Activated CD8-positive, alpha-beta memory T cell treated with anti-CD3 and anti-CD28 coated beads, Interleukin-2, amount 10 ng/mL, durations not matched to agents 7 days and 5 days (primary cell): ENCODE measurements around the gene AATF. TPM values are rescaled to one million over a fixed set of nuclear protein-coding genes. Genes with fewer than 3 reads are reported as not detected.
A peak's percentile ranks its signal among the peaks of the same experiment; 100 is the strongest.

Source experiments
- ATAC-seq: fragments of 150-1000 bp; cut with Tn5 transposase; one replicate; pipeline ENCODE4 v1.10.0; 2021; ENCODE audit warnings: moderate library complexity
- CTCF ChIA-PET: fragments of 350-600 bp; sonication (Branson Sonifier 250); formaldehyde crosslinking; loops from one replicate; lab custom pipeline; 2021; ENCODE audit warnings: antibody characterized with exemption; lab: Charles Lee
- DNase-seq: peaks from one replicate; pipeline ENCODE4 v3.0.0-alpha.2; 2020
- H3K27ac Mint-ChIP-seq: one replicate; pipeline ENCODE4 v1.8.0; 2021; ENCODE audit warnings: mild to moderate bottlenecking, mixed read lengths
- H3K27me3 Mint-ChIP-seq: one replicate; pipeline ENCODE4 v1.8.0; 2021; ENCODE audit warnings: mixed read lengths
- H3K36me3 Mint-ChIP-seq: one replicate; pipeline ENCODE4 v1.8.0; 2021; ENCODE audit warnings: mild to moderate bottlenecking, mixed read lengths
- H3K4me1 Mint-ChIP-seq: one replicate; pipeline ENCODE4 v1.8.0; 2021; ENCODE audit warnings: mixed read lengths
- H3K4me3 Mint-ChIP-seq: one replicate; pipeline ENCODE4 v1.8.0; 2021; ENCODE audit warnings: mild to moderate bottlenecking, moderate library complexity, mixed read lengths
- H3K9me3 Mint-ChIP-seq: one replicate; pipeline ENCODE4 v1.8.0; 2022; ENCODE audit warnings: low read depth, mixed read lengths
- total RNA-seq, 2 experiments: library from RNA; stranded (reverse); gene quantifications; one replicate each; pipeline ENCODE4 v1.2.3, GENCODE V29; 2021

AATF gene
- total RNA-seq, 2 experiments from 2014 or later: 78.7 to 84.5 TPM

GRCh38 chr17:36934144-36934691 lies 14.5 kb upstream of the AATF start:
- ATAC-seq: no peak
- H3K27ac Mint-ChIP-seq: no peak overlapping the region
- H3K27me3 Mint-ChIP-seq: peaks cover 96% of the 10 kb centered on the region
- peaks cover 6% of the 10 kb centered on the region for H3K36me3 Mint-ChIP-seq
- H3K4me1 Mint-ChIP-seq: peaks cover 47% of the 10 kb centered on the region
- CTCF ChIA-PET: interaction anchor here (1.0 to 1.7 kb wide), 2 partner anchors 11 to 113 kb away, joined by 3 to 6 read pairs; no protein-coding TSS in a partner anchor
- DNase-seq: no peak
- H3K9me3 Mint-ChIP-seq: no peaks in the 10 kb centered on the region
- peak overlapping the region; percentile 15 for H3K4me3 Mint-ChIP-seq

- no peak for ATAC-seq
- no peaks in the 10 kb centered on the region for H3K9me3 Mint-ChIP-seq
- peaks cover 96% of the 10 kb centered on the region for H3K27me3 Mint-ChIP-seq
- H3K27ac Mint-ChIP-seq: no peak overlapping the region
- no peak for DNase-seq
- no peak overlapping the region for H3K4me3 Mint-ChIP-seq
- CTCF ChIA-PET: interaction anchor here (1.0 kb wide), 1 partner anchor 11 kb away, joined by 3 read pairs; no protein-coding TSS in a partner anchor
- H3K36me3 Mint-ChIP-seq: peaks cover 6% of the 10 kb centered on the region
- peaks cover 47% of the 10 kb centered on the region for H3K4me1 Mint-ChIP-seq
Measured at GRCh38 chr17:36934692-36935630, 13.8 kb upstream of the AATF start.

GRCh38 chr17:36935671-36936454 lies 12.9 kb upstream of the AATF start:
- no peaks in the 10 kb centered on the region for H3K9me3 Mint-ChIP-seq
- peaks cover 47% of the 10 kb centered on the region for H3K4me1 Mint-ChIP-seq
- H3K36me3 Mint-ChIP-seq: peaks cover 6% of the 10 kb centered on the region
- CTCF ChIA-PET: no interaction called here
- DNase-seq: no peak
- H3K27me3 Mint-ChIP-seq: peaks cover 96% of the 10 kb centered on the region
- peak overlapping the region; percentile 20 for H3K4me3 Mint-ChIP-seq
- no peak for ATAC-seq
- H3K27ac Mint-ChIP-seq: no peak overlapping the region

GRCh38 chr17:36936455-36937000 lies 12.2 kb upstream of the AATF start:
- H3K36me3 Mint-ChIP-seq: peaks cover 6% of the 10 kb centered on the region
- H3K4me1 Mint-ChIP-seq: peaks cover 49% of the 10 kb centered on the region
- no peaks in the 10 kb centered on the region for H3K9me3 Mint-ChIP-seq
- no peak overlapping the region for H3K27ac Mint-ChIP-seq
- no peak for DNase-seq
- CTCF ChIA-PET: interaction anchor here (1.2 kb wide), 1 partner anchor 13 kb away, joined by 3 read pairs; no protein-coding TSS in a partner anchor
- H3K4me3 Mint-ChIP-seq: peak overlapping the region; percentile 20
- ATAC-seq: no peak
- H3K27me3 Mint-ChIP-seq: peaks cover 96% of the 10 kb centered on the region

GRCh38 chr17:36937001-36937958 lies 11.5 kb upstream of the AATF start, which contains the start of gene LHX1:
Gene LHX1 (plus strand): TSS chr17:36937475. CDS start chr17:36938198, 723 bp downstream.
- H3K9me3 Mint-ChIP-seq: no peaks in the 10 kb centered on the region
- DNase-seq (no peak), ATAC-seq (no peak)
- peak within 1 kb of the TSS; percentile 68 for H3K27ac Mint-ChIP-seq
- peaks cover 92% of the 10 kb centered on the region for H3K27me3 Mint-ChIP-seq
- H3K4me3 Mint-ChIP-seq: peak within 1 kb of the TSS; percentile 58
- CTCF ChIA-PET: interaction anchor here (1.0 to 1.2 kb wide), 2 partner anchors 12 to 111 kb away, joined by 3 read pairs; no protein-coding TSS in a partner anchor
- peaks cover 5% of the 10 kb centered on the region for H3K36me3 Mint-ChIP-seq
- peaks cover 45% of the 10 kb centered on the region for H3K4me1 Mint-ChIP-seq

GRCh38 chr17:36937959-36938565 lies 10.7 kb upstream of the AATF start:
- ATAC-seq: no peak
- Mint-ChIP-seq H3K9me3 (no peaks in the 10 kb centered on the region), H3K36me3 (peaks cover 4% of the 10 kb centered on the region), H3K27me3 (peaks cover 85% of the 10 kb centered on the region), H3K4me1 (peaks cover 40% of the 10 kb centered on the region), H3K27ac (peak overlapping the region; percentile 68), H3K4me3 (peak overlapping the region; percentile 58)
- DNase-seq: no peak
- CTCF ChIA-PET: interaction anchor here (1.0 to 1.2 kb wide), 2 partner anchors 11 to 110 kb away, joined by 3 read pairs; no protein-coding TSS in a partner anchor

GRCh38 chr17:36938566-36939051 lies 10.1 kb upstream of the AATF start:
- H3K4me3 Mint-ChIP-seq: no peak overlapping the region
- ATAC-seq (no peak), DNase-seq (no peak)
- CTCF ChIA-PET: interaction anchor here (1.0 kb wide), 1 partner anchor 109 kb away, joined by 3 read pairs; no protein-coding TSS in a partner anchor
- H3K27ac Mint-ChIP-seq: peak overlapping the region; percentile 29
- H3K27me3 Mint-ChIP-seq: peaks cover 85% of the 10 kb centered on the region
- no peaks in the 10 kb centered on the region for H3K9me3 Mint-ChIP-seq
- peaks cover 4% of the 10 kb centered on the region for H3K36me3 Mint-ChIP-seq
- H3K4me1 Mint-ChIP-seq: peaks cover 42% of the 10 kb centered on the region

GRCh38 chr17:36939052-36939801 lies 9.5 kb upstream of the AATF start:
- H3K27ac Mint-ChIP-seq: peak overlapping the region; percentile 29
- H3K4me1 Mint-ChIP-seq: peaks cover 39% of the 10 kb centered on the region
- no peak for ATAC-seq
- peaks cover 84% of the 10 kb centered on the region for H3K27me3 Mint-ChIP-seq
- no peaks in the 10 kb centered on the region for H3K9me3 Mint-ChIP-seq
- peak overlapping the region; percentile 10 for H3K4me3 Mint-ChIP-seq
- DNase-seq: no peak
- CTCF ChIA-PET: no interaction called here
- peaks cover 4% of the 10 kb centered on the region for H3K36me3 Mint-ChIP-seq

- H3K4me3 Mint-ChIP-seq: peak overlapping the region; percentile 23
Measured at GRCh38 chr17:36939802-36940312, 8.9 kb upstream of the AATF start.

GRCh38 chr17:36940313-36941264 lies 8.2 kb upstream of the AATF start:
- Mint-ChIP-seq H3K36me3 (peaks cover 4% of the 10 kb centered on the region), H3K4me1 (peaks cover 31% of the 10 kb centered on the region), H3K4me3 (no peak overlapping the region), H3K27ac (no peak overlapping the region), H3K27me3 (peaks cover 86% of the 10 kb centered on the region), H3K9me3 (no peaks in the 10 kb centered on the region)
- DNase-seq: no peak
- no peak for ATAC-seq
- CTCF ChIA-PET: no interaction called here

More at GRCh38 chr17:36939802-36940312, 8.9 kb upstream of the AATF start:
- H3K4me1 Mint-ChIP-seq: peaks cover 38% of the 10 kb centered on the region
- H3K27ac Mint-ChIP-seq: no peak overlapping the region
- ATAC-seq: no peak
- peaks cover 4% of the 10 kb centered on the region for H3K36me3 Mint-ChIP-seq
- peaks cover 86% of the 10 kb centered on the region for H3K27me3 Mint-ChIP-seq
- no peaks in the 10 kb centered on the region for H3K9me3 Mint-ChIP-seq
- CTCF ChIA-PET: no interaction called here
- no peak for DNase-seq
